HepG2 (cell line): ENCODE results near the gene RTEL1.

Source experiments
- CEBPB ChIP-seq: IDR thresholded peaks from 2 replicates; pipeline ENCODE4 v1.6.1; 2011; ENCODE audit warnings: low read depth, low read length, improper control_type of control experiment, borderline replicate concordance
- CHCHD3 ChIP-seq: sonication (generic); formaldehyde crosslinking; IDR thresholded peaks from 2 replicates; pipeline ENCODE4 v1.8.0; 2022; ENCODE audit warnings: mild to moderate bottlenecking, missing genetic modification reagents, moderate library complexity
- GTF2F1 ChIP-seq: fragments of 150-350 bp; IDR thresholded peaks from 2 replicates; pipeline ENCODE4 v1.6.1; 2014; ENCODE audit warnings: low read length
- HDAC2 ChIP-seq: sonication (generic); formaldehyde crosslinking; IDR thresholded peaks from 2 replicates; pipeline ENCODE4 v1.4.0; 2020; ENCODE audit warnings: missing genetic modification reagents
- HNRNPUL1 ChIP-seq: fragments of 200-400 bp; formaldehyde crosslinking; IDR thresholded peaks from 2 replicates; pipeline ENCODE4 v1.6.1; 2017; ENCODE audit warnings: low read depth, mild to moderate bottlenecking, low read length, moderate library complexity
- TARDBP ChIP-seq: sonication (generic); formaldehyde crosslinking; IDR thresholded peaks from 2 replicates; pipeline ENCODE4 v1.8.0; 2022; ENCODE audit warnings: mild to moderate bottlenecking, missing genetic modification reagents
- TCF12 ChIP-seq, 2 experiments: fragments of 450-650 bp in 1 of 2; sonication (generic) in 1 of 2; formaldehyde crosslinking in 1 of 2; IDR thresholded peaks; 2 replicates each; pipeline versions ENCODE4 v1.6.1 to v1.8.0; 2017 to 2022; ENCODE audit warnings: antibody characterized with exemption in 1 of 2, mild to moderate bottlenecking in 1 of 2, missing genetic modification reagents in 1 of 2, moderate library complexity in 1 of 2
- TGIF2 ChIP-seq: IDR thresholded peaks from 2 replicates; pipeline ENCODE4 v1.6.1; 2016; ENCODE audit warnings: control low read depth, missing compliant biosample characterization
- TRIM24 ChIP-seq: sonication (generic); formaldehyde crosslinking; IDR thresholded peaks from 2 replicates; pipeline ENCODE4 v1.8.0; 2022; ENCODE audit warnings: mild to moderate bottlenecking, missing genetic modification reagents
- ZNF776 ChIP-seq: sonication (generic); formaldehyde crosslinking; IDR thresholded peaks from 2 replicates; pipeline ENCODE4 v1.4.0; 2020; ENCODE audit warnings: mild to moderate bottlenecking, missing genetic modification reagents
- TF ChIP-seq, protein P1 (sequence below): sonication (generic); formaldehyde crosslinking; IDR thresholded peaks from 2 replicates; pipeline ENCODE4 v1.5.0; 2020; ENCODE audit warnings: mild to moderate bottlenecking, missing genetic modification reagents, moderate library complexity

DNA sequence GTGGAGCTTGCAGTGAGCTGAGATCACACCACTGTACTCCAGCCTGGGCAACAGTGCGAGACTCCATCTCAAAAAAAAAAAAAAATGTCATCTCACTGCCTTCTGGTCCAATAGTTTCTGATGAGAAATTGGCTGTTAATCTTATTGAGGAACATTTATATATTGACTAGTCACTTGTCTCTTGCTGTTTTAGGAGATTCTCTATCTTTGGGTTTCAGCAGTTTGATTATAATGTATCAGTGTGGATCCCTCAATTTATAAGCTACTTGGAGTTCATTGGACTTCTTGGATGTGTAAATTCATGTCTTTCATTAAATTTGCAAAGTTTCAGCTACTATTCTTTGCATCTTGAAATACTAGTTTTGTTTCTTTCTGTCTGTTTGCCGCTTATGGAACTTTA, 60.9 kb downstream of the RTEL1 start:
- TF ChIP-seq HDAC2 (CRISPR knock-in tag) (no peak), TARDBP (CRISPR knock-in tag) (no peak), ZNF776 (no peak), TGIF2 (CRISPR knock-in tag) (no peak), CEBPB (no peak), HNRNPUL1 (no peak), GTF2F1 (no peak), CHCHD3 (CRISPR knock-in tag) (no peak), TRIM24 (CRISPR knock-in tag) (no peak), TCF12 (IDR thresholded peaks at IDR 0.05) (no peak), TCF12 (CRISPR knock-in tag; IDR thresholded peaks at IDR 0.05) (no peak)
- TF ChIP-seq, protein P1, sequence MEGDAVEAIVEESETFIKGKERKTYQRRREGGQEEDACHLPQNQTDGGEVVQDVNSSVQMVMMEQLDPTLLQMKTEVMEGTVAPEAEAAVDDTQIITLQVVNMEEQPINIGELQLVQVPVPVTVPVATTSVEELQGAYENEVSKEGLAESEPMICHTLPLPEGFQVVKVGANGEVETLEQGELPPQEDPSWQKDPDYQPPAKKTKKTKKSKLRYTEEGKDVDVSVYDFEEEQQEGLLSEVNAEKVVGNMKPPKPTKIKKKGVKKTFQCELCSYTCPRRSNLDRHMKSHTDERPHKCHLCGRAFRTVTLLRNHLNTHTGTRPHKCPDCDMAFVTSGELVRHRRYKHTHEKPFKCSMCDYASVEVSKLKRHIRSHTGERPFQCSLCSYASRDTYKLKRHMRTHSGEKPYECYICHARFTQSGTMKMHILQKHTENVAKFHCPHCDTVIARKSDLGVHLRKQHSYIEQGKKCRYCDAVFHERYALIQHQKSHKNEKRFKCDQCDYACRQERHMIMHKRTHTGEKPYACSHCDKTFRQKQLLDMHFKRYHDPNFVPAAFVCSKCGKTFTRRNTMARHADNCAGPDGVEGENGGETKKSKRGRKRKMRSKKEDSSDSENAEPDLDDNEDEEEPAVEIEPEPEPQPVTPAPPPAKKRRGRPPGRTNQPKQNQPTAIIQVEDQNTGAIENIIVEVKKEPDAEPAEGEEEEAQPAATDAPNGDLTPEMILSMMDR (CRISPR knock-in tag): no peak
